HepG2 (cell line): Measurements from ENCODE around the gene THSD1. TPM values are rescaled to one million over a fixed set of nuclear protein-coding genes. Genes with fewer than 3 reads are reported as not detected.
A peak's percentile ranks its signal among the peaks of the same experiment; 100 is the strongest.

ENCODE experiments used
- CENPX ChIP-seq: sonication (generic); formaldehyde crosslinking; IDR thresholded peaks from 2 replicates; pipeline ENCODE4 v1.9.0; 2021; ENCODE audit warnings: mild to moderate bottlenecking, missing genetic modification reagents, moderate library complexity
- CREBL2 ChIP-seq: sonication (generic); formaldehyde crosslinking; IDR thresholded peaks from 2 replicates; pipeline ENCODE4 v1.8.1; 2023; ENCODE audit warnings: missing genetic modification reagents, mild to moderate bottlenecking, borderline replicate concordance
- GATAD1 ChIP-seq: IDR thresholded peaks from 2 replicates; pipeline ENCODE4 v1.6.1; 2016; ENCODE audit warnings: missing genetic modification reagents, missing compliant biosample characterization
- IKZF4 ChIP-seq: sonication (generic); formaldehyde crosslinking; IDR thresholded peaks from 2 replicates; pipeline ENCODE4 v1.5.1; 2020; ENCODE audit warnings: borderline replicate concordance, mild to moderate bottlenecking, low read depth, missing genetic modification reagents; ENCODE audit errors: not compliant biosample characterization
- NFATC3 ChIP-seq: sonication (generic); formaldehyde crosslinking; IDR thresholded peaks from 2 replicates; pipeline ENCODE4 v1.5.1; 2020; ENCODE audit warnings: mild to moderate bottlenecking, missing genetic modification reagents
- NR2C2 ChIP-seq: sonication (generic); formaldehyde crosslinking; IDR thresholded peaks from 2 replicates; pipeline ENCODE4 v1.4.0; 2020; ENCODE audit warnings: missing genetic modification reagents, mild to moderate bottlenecking, moderate library complexity, borderline replicate concordance
- POLR2A ChIP-seq, 2 experiments: IDR thresholded peaks; 2 replicates each; pipeline ENCODE4 v1.6.1; 2011; ENCODE audit warnings: low read depth in 2 of 2, low read length in 2 of 2, mild to moderate bottlenecking in 1 of 2, moderate library complexity in 1 of 2; ENCODE audit not compliant: insufficient read depth in 1 of 2
- RARA ChIP-seq: IDR thresholded peaks from 2 replicates; pipeline ENCODE4 v1.6.1; 2016; ENCODE audit warnings: missing genetic modification reagents, missing compliant biosample characterization
- RBFOX2 ChIP-seq: fragments of 200-400 bp; formaldehyde crosslinking; IDR thresholded peaks from 2 replicates; pipeline ENCODE4 v1.6.1; 2017; ENCODE audit warnings: low read depth, mild to moderate bottlenecking, low read length
- SPEN ChIP-seq: sonication (generic); formaldehyde crosslinking; IDR thresholded peaks from 2 replicates; pipeline ENCODE4 v1.5.1; 2020; ENCODE audit warnings: low read depth, mild to moderate bottlenecking, missing genetic modification reagents
- STAT6 ChIP-seq: sonication (generic); formaldehyde crosslinking; IDR thresholded peaks from 2 replicates; pipeline ENCODE4 v1.4.0; 2020; ENCODE audit warnings: missing genetic modification reagents, mild to moderate bottlenecking, borderline replicate concordance
- THYN1 ChIP-seq: sonication (generic); formaldehyde crosslinking; IDR thresholded peaks from 2 replicates; pipeline ENCODE4 v1.8.1; 2023; ENCODE audit warnings: low read depth, mild to moderate bottlenecking, moderate library complexity, missing genetic modification reagents, borderline replicate concordance
- ZBTB34 ChIP-seq: sonication (generic); formaldehyde crosslinking; IDR thresholded peaks from 2 replicates; pipeline ENCODE4 v1.8.0; 2022; ENCODE audit warnings: mild to moderate bottlenecking, missing genetic modification reagents
- ZNF263 ChIP-seq: sonication (generic); formaldehyde crosslinking; IDR thresholded peaks from 2 replicates; pipeline ENCODE4 v1.4.0; 2020; ENCODE audit warnings: missing genetic modification reagents
- ZNF282 ChIP-seq: fragments of 450-650 bp; IDR thresholded peaks from 2 replicates; pipeline ENCODE4 v1.6.1; 2018; ENCODE audit not compliant: partially characterized antibody
- ZNF616 ChIP-seq: sonication (generic); formaldehyde crosslinking; IDR thresholded peaks from 2 replicates; pipeline ENCODE4 v1.5.0; 2020; ENCODE audit warnings: low read depth, mild to moderate bottlenecking, missing genetic modification reagents
- ZSCAN21 ChIP-seq: sonication (generic); formaldehyde crosslinking; IDR thresholded peaks from 2 replicates; pipeline ENCODE4 v1.8.0; 2022; ENCODE audit warnings: mild to moderate bottlenecking, missing genetic modification reagents, moderate library complexity, borderline replicate concordance
- polyA plus RNA-seq, 8 experiments: library from polyadenylated mRNA; depleted of rRNA in 3 of 8; stranded (reverse) in 7 of 8; unstranded in 1 of 8; fragments of >200 nt; fragmentation: Illumina TruSeq in 4 of 8; extraction: Trizol in 4 of 8; gene quantifications; 2 replicates each; pipeline versions ENCODE4 v1.2.1 to v1.2.3, GENCODE V29; 2011 to 2016; ENCODE audit warnings: low read depth in 4 of 8, missing spikeins in 1 of 8, mixed read lengths in 1 of 8; ENCODE audit not compliant: insufficient read depth in 1 of 8
- total RNA-seq, 5 experiments: library from RNA; depleted of rRNA; stranded (reverse); fragments of >200 nt; fragmentation: Illumina TruSeq; extraction: Trizol; gene quantifications; 2 replicates each; pipeline ENCODE4 v1.2.3, GENCODE V29; 2016; ENCODE audit warnings: low read depth in 1 of 5
- TF ChIP-seq, protein P1 (sequence below): sonication (generic); formaldehyde crosslinking; IDR thresholded peaks from 2 replicates; pipeline ENCODE4 v1.4.0; 2020; ENCODE audit warnings: missing genetic modification reagents

Gene THSD1
- total and polyA plus RNA-seq, 2 of the 13 experiments (the other 11 are each of a cell fraction or from before 2014, with no cell fraction given), result 0.11 to 0.15 TPM

GRCh38 chr13:52454820-52455676 is 49.1 kb upstream of the THSD1 start, which contains the start of gene CKAP2 (continued):
- TF ChIP-seq SPEN (CRISPR knock-in tag) (0 out of 2 replicates have a peak, but pooled peaks have one; percentile 72), NR2C2 (CRISPR knock-in tag) (no peak), POLR2A (IDR thresholded peaks at IDR 0.05; ENCODE audit: insufficient read depth in 1 of 2, low read depth in 2 of 2, low read length in 2 of 2) (peak in 1 of 2 experiments; percentile 88; a peak in 2 of 4 replicates), RARA (CRISPR knock-in tag) (no peak), NFATC3 (CRISPR knock-in tag) (no peak), ZNF263 (CRISPR knock-in tag) (no peak), GATAD1 (CRISPR knock-in tag) (peak; percentile 63; the same call in 1 of the 2 replicates), ZSCAN21 (no peak), THYN1 (CRISPR knock-in tag) (no peak), ZNF282 (no peak), RBFOX2 (peak; percentile 92), IKZF4 (CRISPR knock-in tag) (no peak), STAT6 (CRISPR knock-in tag) (no peak), CENPX (CRISPR knock-in tag) (no peak), CREBL2 (CRISPR knock-in tag) (no peak), ZBTB34 (CRISPR knock-in tag) (no peak), ZNF616 (CRISPR knock-in tag) (no peak)
- TF ChIP-seq, protein P1, sequence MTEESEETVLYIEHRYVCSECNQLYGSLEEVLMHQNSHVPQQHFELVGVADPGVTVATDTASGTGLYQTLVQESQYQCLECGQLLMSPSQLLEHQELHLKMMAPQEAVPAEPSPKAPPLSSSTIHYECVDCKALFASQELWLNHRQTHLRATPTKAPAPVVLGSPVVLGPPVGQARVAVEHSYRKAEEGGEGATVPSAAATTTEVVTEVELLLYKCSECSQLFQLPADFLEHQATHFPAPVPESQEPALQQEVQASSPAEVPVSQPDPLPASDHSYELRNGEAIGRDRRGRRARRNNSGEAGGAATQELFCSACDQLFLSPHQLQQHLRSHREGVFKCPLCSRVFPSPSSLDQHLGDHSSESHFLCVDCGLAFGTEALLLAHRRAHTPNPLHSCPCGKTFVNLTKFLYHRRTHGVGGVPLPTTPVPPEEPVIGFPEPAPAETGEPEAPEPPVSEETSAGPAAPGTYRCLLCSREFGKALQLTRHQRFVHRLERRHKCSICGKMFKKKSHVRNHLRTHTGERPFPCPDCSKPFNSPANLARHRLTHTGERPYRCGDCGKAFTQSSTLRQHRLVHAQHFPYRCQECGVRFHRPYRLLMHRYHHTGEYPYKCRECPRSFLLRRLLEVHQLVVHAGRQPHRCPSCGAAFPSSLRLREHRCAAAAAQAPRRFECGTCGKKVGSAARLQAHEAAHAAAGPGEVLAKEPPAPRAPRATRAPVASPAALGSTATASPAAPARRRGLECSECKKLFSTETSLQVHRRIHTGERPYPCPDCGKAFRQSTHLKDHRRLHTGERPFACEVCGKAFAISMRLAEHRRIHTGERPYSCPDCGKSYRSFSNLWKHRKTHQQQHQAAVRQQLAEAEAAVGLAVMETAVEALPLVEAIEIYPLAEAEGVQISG (CRISPR knock-in tag), result peak; percentile 39; the same call in 1 of the 2 replicates
